ENCODE results near the gene SLC1A7.

- TF ChIP-seq, protein P1, sequence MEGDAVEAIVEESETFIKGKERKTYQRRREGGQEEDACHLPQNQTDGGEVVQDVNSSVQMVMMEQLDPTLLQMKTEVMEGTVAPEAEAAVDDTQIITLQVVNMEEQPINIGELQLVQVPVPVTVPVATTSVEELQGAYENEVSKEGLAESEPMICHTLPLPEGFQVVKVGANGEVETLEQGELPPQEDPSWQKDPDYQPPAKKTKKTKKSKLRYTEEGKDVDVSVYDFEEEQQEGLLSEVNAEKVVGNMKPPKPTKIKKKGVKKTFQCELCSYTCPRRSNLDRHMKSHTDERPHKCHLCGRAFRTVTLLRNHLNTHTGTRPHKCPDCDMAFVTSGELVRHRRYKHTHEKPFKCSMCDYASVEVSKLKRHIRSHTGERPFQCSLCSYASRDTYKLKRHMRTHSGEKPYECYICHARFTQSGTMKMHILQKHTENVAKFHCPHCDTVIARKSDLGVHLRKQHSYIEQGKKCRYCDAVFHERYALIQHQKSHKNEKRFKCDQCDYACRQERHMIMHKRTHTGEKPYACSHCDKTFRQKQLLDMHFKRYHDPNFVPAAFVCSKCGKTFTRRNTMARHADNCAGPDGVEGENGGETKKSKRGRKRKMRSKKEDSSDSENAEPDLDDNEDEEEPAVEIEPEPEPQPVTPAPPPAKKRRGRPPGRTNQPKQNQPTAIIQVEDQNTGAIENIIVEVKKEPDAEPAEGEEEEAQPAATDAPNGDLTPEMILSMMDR (IDR thresholded peaks at IDR 0.05) = no peak
- TF ChIP-seq POLR2A (IDR thresholded peaks at IDR 0.05) = no peak
Observed at GRCh38 chr1:53049574-53049967, 92.9 kb downstream of the SLC1A7 start.

Data from testis (tissue), 2 donors.